GM12878 (cell line): Measurements from ENCODE around the gene C1RL. TPM values are rescaled to one million over a fixed set of nuclear protein-coding genes. Genes with fewer than 3 reads are reported as not detected.

ENCODE experiments used
- ATAC-seq: fragments of 200-7000 bp; cut with Tn5 transposase; 3 replicates; pipeline ENCODE4 v1.9.1; 2020; ENCODE audit warnings: mild to moderate bottlenecking, moderate library complexity
- BruUV-seq: library from RNA; stranded (reverse); fragments of 400-500 nt; replicated peaks from 2 replicates; lab custom pipeline; 2021; lab: Mats Ljungman, UMichigan
- CTCF ChIA-PET: fragments of 300-600 bp; sonication (Branson Sonifier 250); formaldehyde crosslinking; extraction: SDS; loops from one replicate; lab custom pipeline; 2021; ENCODE audit warnings: inconsistent platforms; lab: Yijun Ruan, JAX
- POLR2A ChIA-PET: fragments of 350-600 bp; formaldehyde crosslinking; extraction: SDS; loops from one replicate; lab custom pipeline; 2021; ENCODE audit warnings: inconsistent platforms; lab: Charles Lee
- RAD21 ChIA-PET: fragments of 300-600 bp; sonication (Branson Sonifier 250); formaldehyde crosslinking; loops from one replicate; lab custom pipeline; 2023; ENCODE audit warnings: antibody characterized with exemption; ENCODE audit not compliant: unreplicated experiment; lab: Charles Lee
- SMC1A ChIA-PET: fragments of 300-600 bp; sonication (Branson Sonifier 250); formaldehyde crosslinking; loops from one replicate; lab custom pipeline; 2023; ENCODE audit not compliant: unreplicated experiment, uncharacterized antibody; lab: Charles Lee
- DNase-seq: peaks from one replicate; pipeline ENCODE4 v3.0.0-alpha.2; 2011; ENCODE audit warnings: low read depth, low spot score
- FAIRE-seq: peaks from 3 replicates; lab custom pipeline; 2011; peaks lifted over from hg19 to GRCh38; lab: Jason Lieb, UNC
- H2AFZ ChIP-seq: 2 replicates; pipeline ENCODE4 v1.6.0; 2011; ENCODE audit warnings: low read depth, low read length, control low read depth; ENCODE audit not compliant: control insufficient read depth
- H3K27ac ChIP-seq: 2 replicates; pipeline ENCODE4 v1.5.1; 2011; ENCODE audit warnings: control low read depth; ENCODE audit not compliant: control insufficient read depth, insufficient read depth
- H3K27me3 ChIP-seq, 2 experiments: replicated peaks in 1 of 2; 2 replicates each; pipeline versions ENCODE4 v1.6.0 to v1.6.1; 2011; ENCODE audit warnings: low read length in 1 of 2; ENCODE audit not compliant: control insufficient read depth in 2 of 2, insufficient read depth in 2 of 2
- H3K36me3 ChIP-seq, 2 experiments: 2 replicates each; pipeline ENCODE4 v1.5.1; 2011; ENCODE audit warnings: low read length in 1 of 2; ENCODE audit not compliant: control insufficient read depth in 2 of 2, insufficient read depth in 2 of 2
- H3K4me1 ChIP-seq: 2 replicates; pipeline ENCODE4 v1.6.1; 2011; ENCODE audit warnings: mild to moderate bottlenecking, low read length, moderate library complexity, mixed read lengths; ENCODE audit not compliant: control insufficient read depth, insufficient read depth
- H3K4me2 ChIP-seq: 2 replicates; pipeline ENCODE4 v1.6.0; 2011; ENCODE audit warnings: control low read depth; ENCODE audit not compliant: control insufficient read depth, insufficient read depth
- H3K4me3 ChIP-seq: fragments of 200-600 bp; sonication (generic); 2 replicates; pipeline ENCODE4 v1.5.1; 2016
- H3K79me2 ChIP-seq: 2 replicates; pipeline ENCODE4 v1.6.0; 2011; ENCODE audit warnings: low read length; ENCODE audit not compliant: control insufficient read depth, insufficient read depth
- H3K9ac ChIP-seq: 2 replicates; pipeline ENCODE4 v1.8.0; 2011; ENCODE audit warnings: low read length, control low read depth, mixed read lengths; ENCODE audit not compliant: control insufficient read depth, insufficient read depth
- H3K9me3 ChIP-seq: replicated peaks from 3 replicates; pipeline ENCODE4 v1.5.1; 2011; ENCODE audit warnings: mild to moderate bottlenecking, low read length; ENCODE audit not compliant: control insufficient read depth, insufficient read depth
- H4K20me1 ChIP-seq: 2 replicates; pipeline ENCODE4 v1.6.0; 2011; ENCODE audit not compliant: control insufficient read depth, insufficient read depth
- CHD1 ChIP-seq: IDR thresholded peaks from 2 replicates; pipeline ENCODE4 v1.6.1; 2012; ENCODE audit warnings: low read depth, low read length, improper control_type of control experiment
- KAT2A ChIP-seq: conservative IDR thresholded peaks from 2 replicates; pipeline ENCODE4 v1.6.1; 2011; ENCODE audit warnings: low read depth, low read length; ENCODE audit not compliant: control insufficient read depth
- NFIC ChIP-seq: IDR thresholded peaks from 2 replicates; pipeline ENCODE4 v1.6.1; 2012; ENCODE audit warnings: low read depth, mild to moderate bottlenecking, inconsistent platforms, low read length, moderate library complexity
- NR2F1 ChIP-seq: fragments of 450-650 bp; conservative IDR thresholded peaks from 2 replicates; pipeline ENCODE4 v1.6.1; 2017; ENCODE audit warnings: mild to moderate bottlenecking
- PML ChIP-seq: IDR thresholded peaks from 2 replicates; pipeline ENCODE4 v1.6.1; 2012; ENCODE audit warnings: low read length, inconsistent platforms
- RFX5 ChIP-seq: IDR thresholded peaks from 2 replicates; pipeline ENCODE4 v1.6.1; 2011; ENCODE audit warnings: low read depth, low read length, improper control_type of control experiment
- SMAD1 ChIP-seq: fragments of 450-650 bp; IDR thresholded peaks from 2 replicates; pipeline ENCODE4 v1.6.1; 2018; ENCODE audit warnings: mild to moderate bottlenecking, low read depth; ENCODE audit not compliant: partially characterized antibody
- TCF3 ChIP-seq: IDR thresholded peaks from 2 replicates; pipeline ENCODE4 v1.6.1; 2012; ENCODE audit warnings: low read depth, mild to moderate bottlenecking, low read length, borderline replicate concordance; ENCODE audit not compliant: insufficient read depth
- WGBS: methylation state at CpG from one replicate; pipeline ENCODE4 v1.1.6; 2016; ENCODE audit warnings: low lambda C conversion rate; ENCODE audit not compliant: insufficient replicate concordance, insufficient coverage; ENCODE audit errors: missing lambda C conversion rate; 5-methylcytosine and 5-hydroxymethylcytosine counted together
- in situ Hi-C: fragments of 300-500 bp; cut with MboI; formaldehyde crosslinking; loops from 9 replicates; pipeline ENCODE4 v1.14.3; 2018; ENCODE audit warnings: mixed read lengths
- intact Hi-C: fragments of 100-400 bp; cut with micrococcal nuclease; formaldehyde crosslinking; loops from one replicate; pipeline ENCODE4 v1.14.2; 2022; ENCODE audit not compliant: unreplicated experiment
- polyA plus RNA-seq, 11 experiments: library from polyadenylated mRNA; depleted of rRNA in 4 of 11; unstranded in 6 of 11; stranded (reverse) in 5 of 11; fragments of >200 nt; fragmentation: Nextera tagmentation in 4 of 11; fragmentation: Illumina TruSeq in 1 of 11; extraction: Ambion mirVana in 4 of 11; extraction: Trizol in 1 of 11; gene quantifications; 1 replicate in 1 of 11; 2 replicates in 10 of 11; pipeline versions ENCODE4 v1.2.1 to v1.2.3, GENCODE V29; 2011 to 2016; ENCODE audit warnings: inconsistent platforms in 2 of 11, missing spikeins in 2 of 11, low read depth in 1 of 11
- total RNA-seq, 4 experiments: library from RNA; depleted of rRNA in 3 of 4; stranded (reverse); fragments of >200 nt in 3 of 4; fragmentation: Illumina TruSeq in 1 of 4; extraction: Trizol in 1 of 4; gene quantifications; 2 replicates each; pipeline versions ENCODE4 v1.2.1 to v1.2.3, GENCODE V29; 2013 to 2021
- TF ChIP-seq, protein P1 (sequence below): IDR thresholded peaks from 2 replicates; pipeline ENCODE4 v1.6.1; 2011; ENCODE audit warnings: mild to moderate bottlenecking, low read depth, low read length, moderate library complexity; ENCODE audit not compliant: insufficient replicate concordance
- TF ChIP-seq, protein P2 (sequence below): fragments of 450-650 bp; IDR thresholded peaks from 2 replicates; pipeline ENCODE4 v1.6.1; 2017; ENCODE audit warnings: low read depth, mild to moderate bottlenecking, moderate library complexity

C1RL gene
- total and polyA plus RNA-seq, 10 of the 15 experiments (the other 5 are each of a cell fraction or from before 2014, with no cell fraction given): 1.3 to 12.8 (median 8.1) TPM

DNA sequence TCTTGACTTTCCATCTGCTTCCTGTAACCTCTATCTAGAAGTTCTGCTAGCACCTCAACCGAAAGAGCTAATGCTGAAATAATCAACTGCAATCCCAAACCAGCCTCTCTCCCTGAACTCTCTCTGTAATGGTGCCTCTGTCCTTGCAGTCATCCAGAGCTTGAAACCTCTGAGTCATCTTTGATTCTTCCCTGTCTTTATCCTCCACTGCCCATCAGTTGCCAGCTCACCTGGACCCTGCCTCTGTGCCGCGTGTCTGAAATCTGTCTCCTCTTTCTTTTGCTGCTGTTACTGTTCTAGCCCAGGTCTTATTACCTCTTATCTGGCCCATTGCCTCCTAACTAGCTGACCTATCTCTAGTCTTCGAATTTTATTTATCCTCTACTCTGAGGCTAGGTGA, 36.7 kb upstream of the C1RL start:
- H3K27me3 ChIP-seq: no peaks in the 10 kb centered on the region
- H3K9me3 ChIP-seq: no peaks in the 10 kb centered on the region; the same call in 2 of the 3 replicates
- no peaks in the 10 kb centered on the region; the same call in 1 of the 2 replicates for H4K20me1 ChIP-seq
- H3K79me2 ChIP-seq: no peaks in the 10 kb centered on the region
- no peak for TF ChIP-seq PML
- no peak for TF ChIP-seq KAT2A
- TF ChIP-seq, protein P1, sequence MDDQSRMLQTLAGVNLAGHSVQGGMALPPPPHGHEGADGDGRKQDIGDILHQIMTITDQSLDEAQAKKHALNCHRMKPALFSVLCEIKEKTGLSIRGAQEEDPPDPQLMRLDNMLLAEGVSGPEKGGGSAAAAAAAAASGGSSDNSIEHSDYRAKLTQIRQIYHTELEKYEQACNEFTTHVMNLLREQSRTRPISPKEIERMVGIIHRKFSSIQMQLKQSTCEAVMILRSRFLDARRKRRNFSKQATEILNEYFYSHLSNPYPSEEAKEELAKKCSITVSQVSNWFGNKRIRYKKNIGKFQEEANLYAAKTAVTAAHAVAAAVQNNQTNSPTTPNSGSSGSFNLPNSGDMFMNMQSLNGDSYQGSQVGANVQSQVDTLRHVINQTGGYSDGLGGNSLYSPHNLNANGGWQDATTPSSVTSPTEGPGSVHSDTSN: no peak
- no peak for TF ChIP-seq NR2F1
- TF ChIP-seq, protein P2, sequence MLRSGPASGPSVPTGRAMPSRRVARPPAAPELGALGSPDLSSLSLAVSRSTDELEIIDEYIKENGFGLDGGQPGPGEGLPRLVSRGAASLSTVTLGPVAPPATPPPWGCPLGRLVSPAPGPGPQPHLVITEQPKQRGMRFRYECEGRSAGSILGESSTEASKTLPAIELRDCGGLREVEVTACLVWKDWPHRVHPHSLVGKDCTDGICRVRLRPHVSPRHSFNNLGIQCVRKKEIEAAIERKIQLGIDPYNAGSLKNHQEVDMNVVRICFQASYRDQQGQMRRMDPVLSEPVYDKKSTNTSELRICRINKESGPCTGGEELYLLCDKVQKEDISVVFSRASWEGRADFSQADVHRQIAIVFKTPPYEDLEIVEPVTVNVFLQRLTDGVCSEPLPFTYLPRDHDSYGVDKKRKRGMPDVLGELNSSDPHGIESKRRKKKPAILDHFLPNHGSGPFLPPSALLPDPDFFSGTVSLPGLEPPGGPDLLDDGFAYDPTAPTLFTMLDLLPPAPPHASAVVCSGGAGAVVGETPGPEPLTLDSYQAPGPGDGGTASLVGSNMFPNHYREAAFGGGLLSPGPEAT: no peak
- no peak for TF ChIP-seq RFX5
- no peak for TF ChIP-seq CHD1
- no peak for TF ChIP-seq TCF3
- no peak for TF ChIP-seq SMAD1
- TF ChIP-seq NFIC: no peak
- TF ChIP-seq, all 136 proteins: peak for 0
- Histone ChIP-seq H3K36me3 (peaks cover 7 to 27% of the 10 kb centered on the region in 2 experiments), H3K4me1 (no peaks in the 10 kb centered on the region), H3K27ac (no peak overlapping the region), H3K9ac (no peak overlapping the region), H3K4me3 (no peak overlapping the region), H3K4me2 (no peak overlapping the region), H2AFZ (no peak overlapping the region)
- no peak for DNase-seq
- ATAC-seq: no peak
- ChIA-PET POLR2A (no interaction called here), SMC1A (interaction anchor here (1.3 to 2.7 kb wide), 3 partner anchors 20 to 181 kb away, joined by 4 to 13 read pairs (median 4); no protein-coding TSS in a partner anchor), RAD21 (no interaction called here), CTCF (interaction anchor here (1.1 to 6.1 kb wide), 12 partner anchors 8 to 224 kb away, joined by 3 to 44 read pairs (median 4); partner anchors contain the start of gene C1RL)
- FAIRE-seq: no peak
- no TSS peak for BruUV-seq
- WGBS: 58% methylated on average over 4 of the region's 4 CpGs
- in situ Hi-C loops (no loop called here), intact Hi-C loops (no loop called here)
